WTC11 (cell line): ENCODE data around the gene PGGHG.

Experiments
- CTCF ChIP-seq: fragments of 200-600 bp; IDR thresholded peaks from 2 replicates; pipeline ENCODE4 v1.8.0; 2022; ENCODE audit warnings: antibody characterized with exemption
- NFE2L1 ChIP-seq: sonication (generic); formaldehyde crosslinking; IDR thresholded peaks from 2 replicates; pipeline ENCODE4 v1.8.1; 2023; ENCODE audit warnings: missing genetic modification reagents
- ZNF232 ChIP-seq: sonication (generic); formaldehyde crosslinking; IDR thresholded peaks from 2 replicates; pipeline ENCODE4 v1.8.0; 2022; ENCODE audit warnings: mild to moderate bottlenecking, missing genetic modification reagents

- TF ChIP-seq CTCF = no peak
- TF ChIP-seq NFE2L1 (CRISPR knock-in tag) = no peak
- no peak for TF ChIP-seq ZNF232 (CRISPR knock-in tag)
These were observed 48.8 kb downstream of the PGGHG start for GRCh38 chr11:337711-338110.
